WTC11 (cell line): ENCODE results near the gene CREG2. TPM values are rescaled to one million over a fixed set of nuclear protein-coding genes. Genes with fewer than 3 reads are reported as not detected.

Experiments
- ATAC-seq: fragments of 200-7000 bp; cut with Tn5 transposase; 2 replicates; pipeline ENCODE4 v1.10.0; 2021; ENCODE audit warnings: mild to moderate bottlenecking, moderate library complexity
- CTCF ChIA-PET: fragments of 300-600 bp; sonication (Branson Sonifier 250); formaldehyde crosslinking; loops from one replicate; lab custom pipeline; 2021; ENCODE audit warnings: antibody characterized with exemption; lab: Charles Lee
- POLR2A ChIA-PET: fragments of 350-600 bp; sonication (Branson Sonifier 250); formaldehyde crosslinking; loops from one replicate; lab custom pipeline; 2021; ENCODE audit warnings: antibody characterized with exemption; lab: Charles Lee
- DNase-seq: peaks from one replicate; pipeline ENCODE4 v3.0.0; 2021; ENCODE audit warnings: low spot score
- H3K27ac Mint-ChIP-seq: 2 replicates; pipeline ENCODE4 v1.8.0; 2021; ENCODE audit warnings: mixed read lengths
- H3K27me3 Mint-ChIP-seq: 2 replicates; pipeline ENCODE4 v1.8.0; 2021; ENCODE audit warnings: low read depth, mild to moderate bottlenecking, moderate library complexity, mixed read lengths
- H3K36me3 Mint-ChIP-seq: 2 replicates; pipeline ENCODE4 v1.8.0; 2021; ENCODE audit warnings: mixed read lengths
- H3K4me1 Mint-ChIP-seq: 2 replicates; pipeline ENCODE4 v1.8.0; 2022; ENCODE audit warnings: mixed read lengths
- H3K4me3 Mint-ChIP-seq: 2 replicates; pipeline ENCODE4 v1.8.0; 2021; ENCODE audit warnings: mild to moderate bottlenecking, moderate library complexity, mixed read lengths
- H3K9me3 Mint-ChIP-seq: 2 replicates; pipeline ENCODE4 v1.8.0; 2021; ENCODE audit warnings: mixed read lengths
- ATF1 ChIP-seq: sonication (generic); formaldehyde crosslinking; IDR thresholded peaks from 2 replicates; pipeline ENCODE4 v1.8.1; 2023; ENCODE audit warnings: mild to moderate bottlenecking, moderate library complexity, missing genetic modification reagents
- CBFB ChIP-seq: sonication (generic); formaldehyde crosslinking; IDR thresholded peaks from 2 replicates; pipeline ENCODE4 v1.8.1; 2022; ENCODE audit warnings: mild to moderate bottlenecking, low read depth, missing genetic modification reagents
- FOXJ3 ChIP-seq: sonication (generic); formaldehyde crosslinking; IDR thresholded peaks from 2 replicates; pipeline ENCODE4 v1.9.0; 2021; ENCODE audit warnings: missing genetic modification reagents, mild to moderate bottlenecking, borderline replicate concordance
- FOXP1 ChIP-seq: sonication (generic); formaldehyde crosslinking; IDR thresholded peaks from 2 replicates; pipeline ENCODE4 v1.8.0; 2022; ENCODE audit warnings: missing genetic modification reagents, mild to moderate bottlenecking, moderate library complexity, borderline replicate concordance
- GABPB1 ChIP-seq: sonication (generic); formaldehyde crosslinking; IDR thresholded peaks from 2 replicates; pipeline ENCODE4 v1.8.1; 2023; ENCODE audit warnings: mild to moderate bottlenecking, missing genetic modification reagents
- GTF2I ChIP-seq: fragments of 250-450 bp; sonication (Bioruptor Pico); conservative IDR thresholded peaks from 2 replicates; pipeline ENCODE4 v1.4.0; 2021; ENCODE audit warnings: mild to moderate bottlenecking
- IRF1 ChIP-seq: sonication (generic); formaldehyde crosslinking; IDR thresholded peaks from 2 replicates; pipeline ENCODE4 v1.8.0; 2023; ENCODE audit warnings: missing genetic modification reagents
- NFYB ChIP-seq: sonication (generic); formaldehyde crosslinking; conservative IDR thresholded peaks from 2 replicates; pipeline ENCODE4 v1.8.0; 2022; ENCODE audit warnings: low read depth, missing genetic modification reagents
- NR2C2 ChIP-seq: sonication (generic); formaldehyde crosslinking; IDR thresholded peaks from 2 replicates; pipeline ENCODE4 v1.8.0; 2022; ENCODE audit warnings: mild to moderate bottlenecking, missing genetic modification reagents
- NR3C1 ChIP-seq: sonication (generic); formaldehyde crosslinking; conservative IDR thresholded peaks from 2 replicates; pipeline ENCODE4 v1.8.1; 2023; ENCODE audit warnings: low read depth, mild to moderate bottlenecking, missing genetic modification reagents
- OVOL2 ChIP-seq: fragments of 250-450 bp; sonication (Bioruptor Pico); IDR thresholded peaks from 2 replicates; pipeline ENCODE4 v1.9.0; 2021; ENCODE audit warnings: mild to moderate bottlenecking, borderline replicate concordance
- RORB ChIP-seq: fragments of 250-450 bp; sonication (Bioruptor Pico); IDR thresholded peaks from 2 replicates; pipeline ENCODE4 v1.9.0; 2021; ENCODE audit warnings: mild to moderate bottlenecking
- SOX15 ChIP-seq: fragments of 250-450 bp; sonication (Bioruptor Pico); IDR thresholded peaks from 2 replicates; pipeline ENCODE4 v1.9.0; 2021; ENCODE audit warnings: mild to moderate bottlenecking
- USF2 ChIP-seq: sonication (generic); formaldehyde crosslinking; IDR thresholded peaks from 2 replicates; pipeline ENCODE4 v1.8.1; 2023; ENCODE audit warnings: mild to moderate bottlenecking, missing genetic modification reagents, moderate library complexity
- ZNF138 ChIP-seq: sonication (generic); formaldehyde crosslinking; conservative IDR thresholded peaks from 2 replicates; pipeline ENCODE4 v1.8.1; 2022; ENCODE audit warnings: mild to moderate bottlenecking, moderate library complexity, missing genetic modification reagents
- ZNF219 ChIP-seq: sonication (generic); formaldehyde crosslinking; IDR thresholded peaks from 2 replicates; pipeline ENCODE4 v1.8.0; 2023; ENCODE audit warnings: missing genetic modification reagents, mild to moderate bottlenecking, borderline replicate concordance
- ZNF263 ChIP-seq: sonication (generic); formaldehyde crosslinking; IDR thresholded peaks from 2 replicates; pipeline ENCODE4 v1.8.1; 2022; ENCODE audit warnings: low read depth, mild to moderate bottlenecking, moderate library complexity, missing genetic modification reagents
- ZNF317 ChIP-seq: sonication (generic); formaldehyde crosslinking; IDR thresholded peaks from 2 replicates; pipeline ENCODE4 v1.8.1; 2023; ENCODE audit warnings: low read depth, mild to moderate bottlenecking, moderate library complexity, missing genetic modification reagents, borderline replicate concordance
- ZNF396 ChIP-seq: fragments of 250-450 bp; sonication (Bioruptor Pico); IDR thresholded peaks from 2 replicates; pipeline ENCODE4 v1.8.0; 2021; ENCODE audit warnings: mild to moderate bottlenecking, moderate library complexity, borderline replicate concordance
- ZNF416 ChIP-seq: fragments of 250-450 bp; sonication (Bioruptor Pico); IDR thresholded peaks from 2 replicates; pipeline ENCODE4 v1.9.0; 2021; ENCODE audit warnings: mild to moderate bottlenecking, inconsistent platforms
- total RNA-seq: library from RNA; stranded (reverse); gene quantifications from 3 replicates; pipeline ENCODE4 v1.2.3, GENCODE V29; 2021
- TF ChIP-seq, protein P1 (sequence below): sonication (generic); formaldehyde crosslinking; IDR thresholded peaks from 2 replicates; pipeline ENCODE4 v1.8.1; 2023; ENCODE audit warnings: mild to moderate bottlenecking, missing genetic modification reagents, borderline replicate concordance
- TF ChIP-seq, protein P2 (sequence below): sonication (generic); formaldehyde crosslinking; conservative IDR thresholded peaks from 2 replicates; pipeline ENCODE4 v1.8.1; 2023; ENCODE audit warnings: mild to moderate bottlenecking, low read depth, missing genetic modification reagents, moderate library complexity

Gene CREG2
- total RNA-seq, 1 experiment from 2014 or later: 1.6 TPM

- no peaks in the 10 kb centered on the region for H3K9me3 Mint-ChIP-seq
- DNase-seq: no peak
- H3K4me3 Mint-ChIP-seq: no peak overlapping the region
- no peaks in the 10 kb centered on the region for H3K27me3 Mint-ChIP-seq
- ChIA-PET POLR2A (no interaction called here), CTCF (interaction anchor here (1.0 to 3.3 kb wide), 3 partner anchors 17 to 60 kb away, joined by 3 to 25 read pairs (median 12); no protein-coding TSS in a partner anchor)
- H3K4me1 Mint-ChIP-seq: peaks cover 44% of the 10 kb centered on the region
- no peak for TF ChIP-seq ZNF138 (CRISPR knock-in tag)
- TF ChIP-seq RORB (CRISPR knock-in tag): no peak
- no peak for TF ChIP-seq ATF1 (CRISPR knock-in tag)
- no peak for TF ChIP-seq ZNF396 (CRISPR knock-in tag)
- TF ChIP-seq ZNF416 (CRISPR knock-in tag): no peak
- no peak for TF ChIP-seq USF2 (CRISPR knock-in tag)
- TF ChIP-seq, protein P1, sequence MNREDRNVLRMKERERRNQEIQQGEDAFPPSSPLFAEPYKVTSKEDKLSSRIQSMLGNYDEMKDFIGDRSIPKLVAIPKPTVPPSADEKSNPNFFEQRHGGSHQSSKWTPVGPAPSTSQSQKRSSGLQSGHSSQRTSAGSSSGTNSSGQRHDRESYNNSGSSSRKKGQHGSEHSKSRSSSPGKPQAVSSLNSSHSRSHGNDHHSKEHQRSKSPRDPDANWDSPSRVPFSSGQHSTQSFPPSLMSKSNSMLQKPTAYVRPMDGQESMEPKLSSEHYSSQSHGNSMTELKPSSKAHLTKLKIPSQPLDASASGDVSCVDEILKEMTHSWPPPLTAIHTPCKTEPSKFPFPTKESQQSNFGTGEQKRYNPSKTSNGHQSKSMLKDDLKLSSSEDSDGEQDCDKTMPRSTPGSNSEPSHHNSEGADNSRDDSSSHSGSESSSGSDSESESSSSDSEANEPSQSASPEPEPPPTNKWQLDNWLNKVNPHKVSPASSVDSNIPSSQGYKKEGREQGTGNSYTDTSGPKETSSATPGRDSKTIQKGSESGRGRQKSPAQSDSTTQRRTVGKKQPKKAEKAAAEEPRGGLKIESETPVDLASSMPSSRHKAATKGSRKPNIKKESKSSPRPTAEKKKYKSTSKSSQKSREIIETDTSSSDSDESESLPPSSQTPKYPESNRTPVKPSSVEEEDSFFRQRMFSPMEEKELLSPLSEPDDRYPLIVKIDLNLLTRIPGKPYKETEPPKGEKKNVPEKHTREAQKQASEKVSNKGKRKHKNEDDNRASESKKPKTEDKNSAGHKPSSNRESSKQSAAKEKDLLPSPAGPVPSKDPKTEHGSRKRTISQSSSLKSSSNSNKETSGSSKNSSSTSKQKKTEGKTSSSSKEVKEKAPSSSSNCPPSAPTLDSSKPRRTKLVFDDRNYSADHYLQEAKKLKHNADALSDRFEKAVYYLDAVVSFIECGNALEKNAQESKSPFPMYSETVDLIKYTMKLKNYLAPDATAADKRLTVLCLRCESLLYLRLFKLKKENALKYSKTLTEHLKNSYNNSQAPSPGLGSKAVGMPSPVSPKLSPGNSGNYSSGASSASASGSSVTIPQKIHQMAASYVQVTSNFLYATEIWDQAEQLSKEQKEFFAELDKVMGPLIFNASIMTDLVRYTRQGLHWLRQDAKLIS: no peak
- TF ChIP-seq SOX15 (CRISPR knock-in tag): no peak
- TF ChIP-seq OVOL2 (CRISPR knock-in tag): no peak
- TF ChIP-seq CBFB (CRISPR knock-in tag): no peak
- TF ChIP-seq GTF2I (CRISPR knock-in tag): no peak
- no peak for TF ChIP-seq IRF1 (CRISPR knock-in tag)
- no peak for TF ChIP-seq NR3C1 (CRISPR knock-in tag)
- TF ChIP-seq NFYB (CRISPR knock-in tag): no peak
- H3K36me3 Mint-ChIP-seq: no peaks in the 10 kb centered on the region
- H3K27ac Mint-ChIP-seq: no peak overlapping the region
- no peak for ATAC-seq
Observed at GRCh38 chr2:101359410-101359954, 27.8 kb downstream of the CREG2 start.

DNA sequence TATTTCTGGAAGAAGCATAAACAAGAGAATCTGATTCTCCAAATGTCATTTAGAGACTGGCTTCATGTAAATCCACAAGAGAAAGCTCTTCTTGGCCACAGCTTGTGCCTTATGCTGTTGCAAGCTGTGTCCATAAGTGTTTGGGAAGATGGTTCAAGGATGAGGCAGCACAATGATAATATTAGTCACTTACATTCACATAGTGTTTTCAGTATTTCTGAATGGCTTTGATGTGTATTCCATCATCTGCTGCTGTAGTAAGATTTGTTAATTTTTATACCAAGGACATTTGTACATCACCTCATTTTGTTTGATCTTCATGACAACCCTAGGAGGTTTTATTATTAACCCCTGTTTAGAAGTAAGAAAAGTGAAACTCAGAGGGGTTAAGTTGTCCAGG lies 29.9 kb downstream of the CREG2 start:
- peaks cover 43% of the 10 kb centered on the region for H3K4me1 Mint-ChIP-seq
- no peaks in the 10 kb centered on the region; the same call in 1 of the 2 replicates for H3K27me3 Mint-ChIP-seq
- TF ChIP-seq, protein P2, sequence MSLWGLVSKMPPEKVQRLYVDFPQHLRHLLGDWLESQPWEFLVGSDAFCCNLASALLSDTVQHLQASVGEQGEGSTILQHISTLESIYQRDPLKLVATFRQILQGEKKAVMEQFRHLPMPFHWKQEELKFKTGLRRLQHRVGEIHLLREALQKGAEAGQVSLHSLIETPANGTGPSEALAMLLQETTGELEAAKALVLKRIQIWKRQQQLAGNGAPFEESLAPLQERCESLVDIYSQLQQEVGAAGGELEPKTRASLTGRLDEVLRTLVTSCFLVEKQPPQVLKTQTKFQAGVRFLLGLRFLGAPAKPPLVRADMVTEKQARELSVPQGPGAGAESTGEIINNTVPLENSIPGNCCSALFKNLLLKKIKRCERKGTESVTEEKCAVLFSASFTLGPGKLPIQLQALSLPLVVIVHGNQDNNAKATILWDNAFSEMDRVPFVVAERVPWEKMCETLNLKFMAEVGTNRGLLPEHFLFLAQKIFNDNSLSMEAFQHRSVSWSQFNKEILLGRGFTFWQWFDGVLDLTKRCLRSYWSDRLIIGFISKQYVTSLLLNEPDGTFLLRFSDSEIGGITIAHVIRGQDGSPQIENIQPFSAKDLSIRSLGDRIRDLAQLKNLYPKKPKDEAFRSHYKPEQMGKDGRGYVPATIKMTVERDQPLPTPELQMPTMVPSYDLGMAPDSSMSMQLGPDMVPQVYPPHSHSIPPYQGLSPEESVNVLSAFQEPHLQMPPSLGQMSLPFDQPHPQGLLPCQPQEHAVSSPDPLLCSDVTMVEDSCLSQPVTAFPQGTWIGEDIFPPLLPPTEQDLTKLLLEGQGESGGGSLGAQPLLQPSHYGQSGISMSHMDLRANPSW (CRISPR knock-in tag): no peak
- TF ChIP-seq NR2C2 (CRISPR knock-in tag) (no peak), FOXJ3 (CRISPR knock-in tag) (no peak), ZNF219 (no peak), GABPB1 (CRISPR knock-in tag) (no peak), FOXP1 (CRISPR knock-in tag) (no peak), ZNF317 (no peak), ZNF263 (no peak)
- H3K36me3 Mint-ChIP-seq: no peaks in the 10 kb centered on the region
- H3K9me3 Mint-ChIP-seq: no peaks in the 10 kb centered on the region
- CTCF ChIA-PET: interaction anchor here (0.7 to 2.5 kb wide), 3 partner anchors 15 to 29 kb away, joined by 4 to 12 read pairs (median 5); no protein-coding TSS in a partner anchor
- ATAC-seq (no peak), DNase-seq (no peak)
- no peak overlapping the region for H3K4me3 Mint-ChIP-seq
- POLR2A ChIA-PET: interaction anchor here (0.6 kb wide), 1 partner anchor 303 kb away, joined by 3 read pairs; no protein-coding TSS in a partner anchor
- no peak overlapping the region for H3K27ac Mint-ChIP-seq
